ENCODE results near the gene ABO.
"Not testable (repeated sequence)": the region's sequence is repeated elsewhere in the genome, so short reads cannot be mapped to it uniquely, and the experiment has no call there.

ABO gene

GRCh38 chr9:133275105-133276000 lies at the start of gene ABO:
TSS of gene ABO (minus strand) at chr9:133275201.
- no peak for DNase-seq

- DNase-seq: no peak
Measured at GRCh38 chr9:133323991-133324703, 49.1 kb upstream of the ABO start.

GRCh38 chr9:133323211-133323610 lies 48.2 kb upstream of the ABO start:
- DNase-seq: no peak

- DNase-seq: no peak
Measured at GRCh38 chr9:133322701-133323100, 47.7 kb upstream of the ABO start.

- no peak for DNase-seq
Measured at GRCh38 chr9:133321411-133321935, 46.5 kb upstream of the ABO start.

- no peak for DNase-seq
Measured at GRCh38 chr9:133320421-133320881, 45.5 kb upstream of the ABO start.

GRCh38 chr9:133317551-133317950 lies 42.5 kb upstream of the ABO start:
- DNase-seq: not testable (repeated sequence)

GRCh38 chr9:133315997-133316396 lies 41.0 kb upstream of the ABO start:
- DNase-seq: no peak

GRCh38 chr9:133309608-133310007 lies 34.6 kb upstream of the ABO start:
- DNase-seq: no peak

- no peak for DNase-seq
Measured at GRCh38 chr9:133307301-133307700, 32.3 kb upstream of the ABO start.

- no peak for DNase-seq
Measured at GRCh38 chr9:133306242-133307204, 31.5 kb upstream of the ABO start.

GRCh38 chr9:133305731-133306130 lies 30.7 kb upstream of the ABO start:
- DNase-seq: no peak

- no peak for DNase-seq
Measured at GRCh38 chr9:133304477-133305377, 29.7 kb upstream of the ABO start.

- no peak for DNase-seq
Measured at GRCh38 chr9:133304158-133304470, 29.1 kb upstream of the ABO start.

GRCh38 chr9:133303266-133304157 lies 28.5 kb upstream of the ABO start:
- no peak for DNase-seq

- DNase-seq: no peak
Measured at GRCh38 chr9:133301253-133302230, 26.5 kb upstream of the ABO start.

- not testable (repeated sequence) for DNase-seq
Measured at GRCh38 chr9:133299996-133300395, 25.0 kb upstream of the ABO start.

- no peak for DNase-seq
Measured at GRCh38 chr9:133294257-133294656, 19.3 kb upstream of the ABO start.

- DNase-seq: no peak
Measured at GRCh38 chr9:133290751-133291302, 15.8 kb upstream of the ABO start.
